HG02759 (cell line): Measurements from ENCODE around the gene HIVEP3.

ENCODE experiments used
- ATAC-seq: cut with Tn5 transposase; IDR thresholded peaks from one replicate; pipeline ENCODE4 v1.9.1; 2021; ENCODE audit warnings: mild to moderate bottlenecking, moderate library complexity; ENCODE audit not compliant: unreplicated experiment

Gene HIVEP3

GRCh38 chr1:41622859-41623732, 295.6 kb downstream of the HIVEP3 start:
- peak; percentile 85 for ATAC-seq

- ATAC-seq: no peak
Measured at GRCh38 chr1:41622402-41622801, 296.3 kb downstream of the HIVEP3 start.

GRCh38 chr1:41621791-41622190, 296.9 kb downstream of the HIVEP3 start:
- ATAC-seq: no peak

GRCh38 chr1:41621256-41621655, 297.5 kb downstream of the HIVEP3 start:
- no peak for ATAC-seq

GRCh38 chr1:41620365-41621169, 298.2 kb downstream of the HIVEP3 start:
- ATAC-seq: no peak

GRCh38 chr1:41619511-41620364, 299.0 kb downstream of the HIVEP3 start:
- ATAC-seq: no peak

GRCh38 chr1:41618871-41619270, 299.9 kb downstream of the HIVEP3 start:
- no peak for ATAC-seq

GRCh38 chr1:41618066-41618825, 300.5 kb downstream of the HIVEP3 start:
- ATAC-seq: no peak

- ATAC-seq: no peak
Measured at GRCh38 chr1:41617336-41617735, 301.4 kb downstream of the HIVEP3 start.

GRCh38 chr1:41616563-41616962, 302.2 kb downstream of the HIVEP3 start:
- no peak for ATAC-seq

GRCh38 chr1:41615981-41616380, 302.7 kb downstream of the HIVEP3 start:
- no peak for ATAC-seq

GRCh38 chr1:41615316-41615715, 303.4 kb downstream of the HIVEP3 start:
- no peak for ATAC-seq

- no peak for ATAC-seq
Measured at GRCh38 chr1:41614818-41615217, 303.9 kb downstream of the HIVEP3 start.

GRCh38 chr1:41613689-41614574, 304.8 kb downstream of the HIVEP3 start:
- ATAC-seq: no peak

- no peak for ATAC-seq
Measured at GRCh38 chr1:41612953-41613352, 305.8 kb downstream of the HIVEP3 start.

GRCh38 chr1:41611932-41612450, 306.7 kb downstream of the HIVEP3 start:
- no peak for ATAC-seq

- ATAC-seq: no peak
Measured at GRCh38 chr1:41611068-41611931, 307.4 kb downstream of the HIVEP3 start.

GRCh38 chr1:41610361-41610760, 308.4 kb downstream of the HIVEP3 start:
- ATAC-seq: no peak
